Stimulated activated CD8-positive, alpha-beta memory T cell treated with anti-CD3 and anti-CD28 coated beads, Interleukin-7, amount 100 ng/mL, for 24 hours (primary cell): ENCODE results near the gene BRD3OS.
"Not testable (repeated sequence)": the region's sequence is repeated elsewhere in the genome, so short reads cannot be mapped to it uniquely, and the experiment has no call there.

Experiments used
- DNase-seq: peaks from one replicate; pipeline ENCODE4 v3.0.0-alpha.2; 2020; ENCODE audit warnings: low read depth

The BRD3OS gene

DNA sequence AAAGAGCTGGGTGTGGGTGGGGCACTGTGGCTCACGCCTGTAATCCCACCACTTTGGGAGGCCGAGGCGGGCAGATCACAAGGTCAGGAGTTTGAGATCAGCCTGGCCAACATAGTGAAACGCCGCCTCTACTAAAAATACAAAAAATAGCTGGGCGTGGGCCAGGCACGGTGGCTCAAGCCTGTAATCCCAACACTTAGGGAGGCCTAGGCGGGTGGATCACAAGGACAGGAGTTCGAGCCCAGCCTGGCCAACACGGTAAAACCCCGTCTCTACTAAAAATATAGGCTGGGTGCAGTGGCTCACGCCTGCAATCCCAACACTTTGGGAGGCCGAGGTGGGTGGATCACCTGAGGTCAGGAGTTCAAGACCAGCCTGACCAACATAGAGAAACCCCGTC is 36.5 kb upstream of the BRD3OS start:
- DNase-seq = not testable (repeated sequence)

DNA sequence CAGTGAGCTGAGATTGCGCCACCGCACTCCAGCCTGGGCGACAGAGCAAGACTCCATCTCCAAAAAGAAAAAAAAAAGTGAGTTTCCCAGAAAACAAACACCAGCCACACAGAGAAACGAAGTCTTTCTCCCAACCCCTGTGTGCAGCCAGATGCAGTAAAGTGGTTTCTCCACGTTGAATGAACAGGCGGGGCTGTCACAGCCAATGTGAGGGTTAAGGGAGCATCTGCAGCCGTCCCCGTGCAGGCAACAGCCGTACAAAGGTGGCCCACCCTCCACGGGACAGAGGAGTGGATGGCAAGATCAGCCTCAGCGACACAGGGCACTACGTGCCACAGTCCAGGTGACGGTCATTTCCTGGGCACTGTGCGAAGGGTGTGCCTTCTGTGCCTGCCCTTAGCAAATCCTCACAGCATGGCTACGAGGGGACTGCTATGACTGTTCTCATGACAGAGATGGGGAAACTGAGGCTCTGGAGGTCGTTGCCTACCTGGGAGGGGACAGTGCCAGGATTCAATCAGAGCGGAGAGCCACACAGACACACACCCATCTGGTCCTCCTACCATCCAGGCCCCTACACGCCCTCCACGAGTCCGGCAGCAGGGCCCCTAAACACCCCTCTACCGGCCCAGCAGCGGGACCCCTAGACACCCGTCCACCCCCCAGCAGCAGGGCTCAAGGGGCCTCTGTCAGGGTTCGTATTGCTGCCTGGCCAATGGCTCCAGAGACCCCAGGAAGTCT is 35.5 kb upstream of the BRD3OS start:
- DNase-seq = no peak

DNA sequence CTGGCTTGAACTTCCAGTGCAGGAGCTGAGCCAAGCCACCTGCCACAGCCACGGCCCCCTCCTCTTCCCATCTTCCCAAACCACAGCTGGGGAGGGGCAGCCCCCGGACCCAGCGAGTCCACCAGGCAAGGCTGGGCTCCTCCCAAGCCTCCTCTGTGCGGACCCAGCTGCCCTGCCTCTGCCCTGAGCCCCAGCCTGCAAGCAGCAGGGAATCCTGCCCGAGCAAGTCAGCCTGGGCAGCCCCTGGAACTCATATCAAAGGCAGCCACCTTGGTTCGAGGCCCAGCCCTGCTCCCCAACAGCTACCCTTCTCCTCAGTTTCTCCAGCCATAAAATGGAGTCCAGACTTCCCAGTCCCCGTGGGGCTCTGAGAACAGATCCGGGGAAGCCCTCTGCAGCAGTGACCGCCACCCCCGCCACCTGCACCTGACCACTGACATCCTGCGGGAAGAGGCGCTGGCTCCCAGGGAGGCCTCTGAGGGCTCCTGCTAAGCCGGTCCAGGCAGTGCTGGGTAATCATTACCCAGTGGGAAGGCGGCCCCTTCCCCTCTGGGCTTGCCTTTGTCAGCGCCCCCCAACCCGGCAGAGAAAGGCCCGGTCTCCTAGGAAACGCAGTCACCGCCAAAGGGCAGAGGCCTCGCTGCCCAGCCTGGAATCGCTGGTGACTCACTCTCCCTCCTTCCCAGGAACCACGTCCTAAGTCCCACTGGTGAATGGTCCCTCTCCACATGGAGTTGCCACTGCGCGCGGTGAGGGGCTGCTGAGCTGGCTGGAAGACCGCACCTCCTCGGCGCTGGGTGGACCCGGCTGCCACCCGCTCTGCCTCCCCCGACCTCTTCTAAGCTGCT is 34.7 kb upstream of the BRD3OS start:
- no peak for DNase-seq

DNA sequence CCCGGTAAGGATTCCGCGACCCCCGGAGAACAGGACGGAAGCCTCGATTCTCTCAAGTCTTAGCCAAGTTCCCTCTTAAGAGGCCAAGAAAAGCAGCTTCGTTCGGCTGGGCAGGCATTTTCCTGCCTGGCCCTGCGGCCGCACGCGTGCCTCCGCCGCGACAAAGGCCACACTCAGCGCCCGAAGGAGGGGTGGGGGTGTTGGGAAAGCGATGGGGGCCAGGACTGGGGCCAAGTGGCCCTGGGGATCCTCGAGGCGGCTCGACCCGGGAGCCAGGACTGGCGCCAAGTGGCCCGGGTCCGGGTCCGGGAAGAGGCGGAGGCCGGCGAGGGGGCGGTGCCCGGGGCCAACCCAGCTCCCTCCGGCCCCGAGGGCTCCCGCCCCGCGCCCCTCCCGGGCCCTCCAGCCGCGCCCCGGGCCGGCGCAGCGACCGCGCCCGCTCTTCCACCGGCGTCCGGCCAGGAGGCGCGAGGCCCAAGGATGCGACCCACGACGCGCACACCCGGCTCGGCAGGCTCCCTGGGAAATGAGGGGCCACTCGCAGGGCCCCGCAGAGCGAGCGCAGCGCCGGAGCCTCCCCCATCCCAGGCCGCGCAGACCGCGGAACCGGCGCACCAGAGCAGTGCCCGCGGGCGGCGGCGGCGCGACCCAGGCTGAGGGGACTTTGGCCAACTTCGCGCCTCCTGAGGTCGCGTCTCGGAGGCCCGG is 33.9 kb upstream of the BRD3OS start:
- no peak for DNase-seq

DNA sequence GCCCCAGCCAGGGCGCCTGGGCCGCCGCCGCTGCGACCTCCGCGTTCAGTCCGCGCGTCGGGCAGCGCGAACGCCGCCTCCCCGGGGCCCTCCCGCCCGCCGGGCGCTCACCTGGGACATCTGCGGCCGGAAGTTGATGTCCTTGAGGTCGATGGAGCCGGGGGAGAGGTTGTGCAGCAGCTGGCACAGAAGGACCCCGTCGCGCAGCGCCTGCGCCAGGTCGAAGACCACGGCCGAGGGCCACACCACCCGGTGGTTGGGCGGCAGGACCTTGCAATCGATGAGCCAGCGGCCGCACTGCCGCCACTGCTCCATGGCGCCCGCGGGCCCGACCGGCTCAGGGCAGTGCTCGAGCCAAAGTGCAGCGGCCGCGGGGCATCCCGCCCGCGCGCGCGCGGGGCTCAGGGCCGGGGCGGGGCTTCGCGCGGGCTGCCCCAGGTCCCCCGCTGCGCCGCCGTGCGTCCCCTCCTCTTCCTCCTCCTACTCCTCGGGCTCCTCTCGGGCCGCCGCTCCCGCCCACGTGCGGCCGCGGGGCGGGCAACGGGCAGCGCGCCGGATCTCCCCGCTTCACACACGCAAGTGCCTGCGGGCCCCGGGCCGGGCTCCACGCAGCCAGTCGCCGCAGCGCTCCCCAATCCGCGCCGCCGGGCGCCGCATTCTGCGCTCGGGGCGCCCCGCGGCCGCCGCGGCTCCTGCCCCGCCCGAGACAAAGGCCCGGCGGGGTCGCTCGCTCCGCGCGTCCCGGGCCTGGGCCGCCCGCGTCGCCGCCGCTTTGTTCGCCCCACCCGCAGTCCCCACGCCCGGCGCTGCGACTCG is 33.1 kb upstream of the BRD3OS start, which contains the start of gene VAV2:
VAV2 (minus strand) TSS at position 361 of the 816 bp plus-strand sequence; CDS start at position 315, 46 bp downstream.
- no peak for DNase-seq

DNA sequence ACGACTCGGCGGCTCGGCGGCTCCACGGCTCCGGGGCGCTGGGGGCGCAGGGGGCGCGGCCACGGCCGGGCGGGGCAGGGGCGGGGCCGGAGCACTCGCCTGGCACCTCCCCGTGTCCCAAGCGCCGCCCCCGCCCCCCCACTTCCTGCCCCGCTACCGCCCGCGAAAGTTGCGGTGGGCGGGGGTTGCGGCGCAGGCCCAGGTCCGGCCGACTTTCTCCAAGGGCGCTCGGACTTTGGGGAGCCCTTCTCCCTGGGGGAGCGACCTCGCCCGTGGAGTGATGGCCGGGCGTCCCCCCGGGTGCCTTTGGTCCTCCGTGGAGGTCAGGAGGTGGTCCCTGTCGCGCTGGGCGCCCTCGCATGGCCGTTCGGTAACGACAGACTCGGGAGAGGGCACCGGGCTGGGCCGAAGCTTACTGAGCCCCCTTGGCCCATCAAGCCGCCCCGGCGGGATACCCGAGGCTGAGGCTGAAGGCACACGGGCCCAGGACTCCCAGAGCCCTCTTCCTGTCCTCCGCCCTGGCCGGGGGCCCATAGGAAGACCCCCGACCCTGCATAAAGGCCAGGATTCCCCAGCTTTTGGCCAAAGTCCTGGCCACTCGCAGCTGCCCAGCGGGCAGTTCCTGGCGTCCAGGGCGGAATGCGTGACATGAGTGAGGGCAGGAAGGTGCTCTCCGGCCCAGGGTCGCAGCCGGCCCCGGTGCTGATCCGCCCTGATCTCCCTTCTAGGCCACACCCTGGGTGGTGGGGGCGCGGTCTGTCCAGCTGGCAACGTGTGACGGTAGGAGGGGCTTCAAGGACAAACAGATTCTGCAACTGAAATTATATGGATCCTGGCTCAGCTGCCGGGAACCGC is 32.3 kb upstream of the BRD3OS start:
- DNase-seq = peak; percentile 42

DNA sequence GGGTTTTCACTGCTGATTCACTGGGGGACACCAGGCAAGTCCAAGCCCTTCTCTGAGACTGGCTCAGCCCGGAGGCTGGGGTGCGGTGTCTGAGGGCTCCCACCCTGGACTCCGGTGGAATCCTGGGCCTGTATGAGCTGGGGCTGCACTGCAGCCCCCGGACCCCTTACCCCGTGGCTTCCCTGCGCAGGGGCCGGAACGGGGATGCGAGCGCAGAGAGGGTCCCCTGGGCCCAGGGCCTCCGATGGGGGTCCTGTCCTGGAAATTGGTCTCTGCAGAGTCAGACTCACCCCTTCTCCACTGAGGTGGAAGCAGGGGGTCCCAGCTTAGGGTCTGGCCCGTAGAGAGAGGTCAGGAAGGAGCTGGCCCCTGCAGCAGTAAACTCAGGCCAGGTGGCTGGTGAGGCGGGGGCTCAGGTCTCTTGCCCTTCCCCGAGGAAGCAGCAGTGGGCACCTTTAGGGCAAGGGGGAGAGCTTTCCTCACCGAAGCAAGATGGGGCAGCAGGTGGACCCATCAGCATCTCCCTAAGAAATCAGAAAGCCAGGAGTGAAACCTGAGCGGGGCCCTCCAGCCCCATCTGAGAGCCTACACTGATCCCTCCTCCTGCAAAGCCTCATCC is 31.5 kb upstream of the BRD3OS start:
- no peak for DNase-seq

DNA sequence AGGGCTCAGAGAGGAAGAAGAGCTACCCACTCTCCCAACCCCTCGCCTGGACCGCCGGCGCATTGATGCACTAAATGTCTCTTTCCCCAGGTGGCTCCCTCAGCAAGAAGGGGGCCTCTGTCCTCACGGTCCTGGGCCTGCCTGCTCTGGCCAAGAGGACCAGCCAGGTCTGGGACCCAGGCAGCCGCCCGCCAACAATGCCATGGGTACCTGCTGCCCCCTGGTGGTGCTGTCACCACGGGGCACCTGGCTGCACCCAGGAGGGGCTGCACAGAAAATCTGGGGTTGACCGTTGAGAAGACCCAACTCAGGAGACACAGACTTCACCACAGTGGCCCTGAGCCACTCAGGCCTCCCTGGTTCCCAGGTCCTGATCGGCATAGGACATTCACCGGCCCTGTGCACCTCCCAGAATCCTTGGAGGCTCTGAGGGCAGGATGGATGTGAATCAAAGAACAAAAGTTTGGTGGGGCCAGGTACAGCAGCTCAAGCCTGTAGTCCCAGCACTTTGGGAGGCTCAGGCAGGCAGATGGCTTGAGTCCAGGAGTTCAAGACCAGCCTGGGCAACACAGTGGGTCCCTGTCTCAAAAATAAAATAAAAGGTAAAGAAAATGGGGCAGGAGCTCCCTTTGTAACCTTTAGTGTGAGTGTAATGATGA is 30.8 kb upstream of the BRD3OS start:
- DNase-seq = peak; percentile 64

DNA sequence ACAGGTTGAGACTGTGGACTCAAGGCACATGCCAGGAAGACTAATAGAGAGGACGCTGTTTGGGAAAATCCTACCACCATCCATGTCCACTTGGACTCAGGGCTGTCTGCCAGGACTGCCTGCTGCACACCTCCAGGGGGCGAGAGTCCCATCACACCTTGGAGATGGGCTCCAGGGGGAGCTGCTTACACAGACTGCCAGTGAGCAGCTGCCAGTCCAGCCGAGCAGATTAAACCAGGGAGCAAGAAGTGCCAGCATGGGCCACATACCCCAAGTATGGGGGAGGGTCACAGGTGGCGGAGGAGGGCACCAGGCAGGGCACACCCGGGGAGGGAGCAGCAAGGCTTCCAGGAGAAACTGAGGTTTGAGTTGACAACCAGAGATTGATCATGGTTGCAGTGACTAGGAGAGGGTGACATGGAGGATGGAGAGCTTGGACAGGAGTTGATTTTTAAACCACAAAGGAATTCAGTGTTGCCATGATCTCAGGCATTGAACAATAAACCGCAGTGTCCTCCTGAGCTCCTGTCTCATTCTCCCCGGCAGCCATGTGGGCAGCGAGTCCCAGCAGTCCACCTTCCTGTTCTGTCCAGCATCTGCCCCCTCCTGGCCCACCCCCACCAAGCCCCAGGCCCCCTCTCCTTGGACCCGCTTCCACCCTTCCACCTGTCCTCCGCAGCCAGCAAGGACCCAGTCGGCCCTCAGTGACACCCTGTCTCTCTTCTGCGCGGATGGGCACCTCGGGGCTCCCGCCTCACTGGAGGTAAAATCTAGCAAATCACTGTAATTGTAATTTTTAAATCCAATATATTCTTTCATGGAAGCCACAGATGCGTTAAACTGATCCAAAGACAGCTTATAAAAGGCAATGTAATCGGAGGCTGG is 30.0 kb upstream of the BRD3OS start:
- DNase-seq = no peak

DNA sequence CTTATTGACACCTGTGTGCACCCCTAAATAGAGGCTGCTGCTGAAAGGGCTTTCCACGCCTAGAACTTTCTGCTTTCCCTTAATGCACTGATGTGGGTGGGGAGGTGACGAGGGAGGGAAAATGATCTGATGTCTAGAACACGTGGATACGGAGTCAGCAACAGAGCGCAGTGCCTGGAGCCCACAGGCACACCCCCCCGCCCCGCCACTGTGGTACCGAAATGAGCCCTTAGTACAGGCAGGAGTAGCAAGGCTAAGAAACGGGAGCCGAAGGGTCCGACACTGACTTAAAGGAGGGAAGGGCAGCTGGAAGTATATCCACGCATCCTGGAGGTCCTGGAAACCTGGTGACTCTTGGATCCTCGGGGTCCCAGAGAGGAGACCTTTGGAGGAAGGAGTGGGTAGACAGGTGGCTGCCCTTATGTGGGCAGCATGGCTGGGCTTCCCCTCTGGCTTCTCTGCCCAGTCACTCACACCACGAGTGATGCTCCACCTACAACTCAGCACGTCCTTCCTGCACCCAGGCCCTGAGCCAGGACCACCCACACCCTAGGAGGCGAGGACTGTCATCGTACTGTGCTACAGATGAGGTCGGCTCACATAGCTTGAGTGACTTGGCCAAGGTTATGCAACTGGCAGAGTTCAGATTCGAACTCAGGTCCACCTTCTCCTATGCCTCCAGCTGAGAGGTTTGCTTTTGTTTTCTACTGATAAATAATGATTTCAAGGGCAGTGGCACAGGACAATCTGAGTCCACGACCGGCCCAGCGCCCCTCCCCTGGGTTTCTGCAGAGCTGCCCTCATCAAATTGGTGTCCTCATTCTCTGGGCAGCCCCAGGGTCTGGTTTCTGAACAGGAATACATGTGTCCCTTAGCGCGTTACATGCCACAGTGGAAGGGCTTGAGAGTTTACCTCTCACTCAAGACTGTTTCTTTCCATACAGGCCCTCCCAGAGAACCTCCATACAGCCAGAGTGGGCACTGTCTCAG is 28.5 kb upstream of the BRD3OS start:
- DNase-seq = no peak

DNA sequence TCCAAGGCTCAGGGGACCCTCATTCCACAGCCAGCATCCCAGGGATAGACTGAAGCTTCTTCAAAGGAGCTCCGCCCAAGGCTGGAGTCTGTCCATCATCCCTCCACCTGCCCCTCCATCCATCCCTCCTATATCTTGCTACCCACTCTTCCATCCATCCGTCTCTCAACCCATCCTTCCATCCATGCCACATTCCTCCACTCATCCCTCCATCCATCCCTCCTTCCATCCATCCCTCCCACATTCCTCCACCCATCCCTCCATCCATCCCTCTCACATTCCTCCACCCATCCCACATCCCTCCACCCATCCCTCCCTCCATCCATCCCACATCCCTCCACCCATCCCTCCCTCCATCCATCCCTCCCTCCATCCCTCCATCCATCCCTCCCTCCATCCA is 27.7 kb upstream of the BRD3OS start:
- no peak for DNase-seq

DNA sequence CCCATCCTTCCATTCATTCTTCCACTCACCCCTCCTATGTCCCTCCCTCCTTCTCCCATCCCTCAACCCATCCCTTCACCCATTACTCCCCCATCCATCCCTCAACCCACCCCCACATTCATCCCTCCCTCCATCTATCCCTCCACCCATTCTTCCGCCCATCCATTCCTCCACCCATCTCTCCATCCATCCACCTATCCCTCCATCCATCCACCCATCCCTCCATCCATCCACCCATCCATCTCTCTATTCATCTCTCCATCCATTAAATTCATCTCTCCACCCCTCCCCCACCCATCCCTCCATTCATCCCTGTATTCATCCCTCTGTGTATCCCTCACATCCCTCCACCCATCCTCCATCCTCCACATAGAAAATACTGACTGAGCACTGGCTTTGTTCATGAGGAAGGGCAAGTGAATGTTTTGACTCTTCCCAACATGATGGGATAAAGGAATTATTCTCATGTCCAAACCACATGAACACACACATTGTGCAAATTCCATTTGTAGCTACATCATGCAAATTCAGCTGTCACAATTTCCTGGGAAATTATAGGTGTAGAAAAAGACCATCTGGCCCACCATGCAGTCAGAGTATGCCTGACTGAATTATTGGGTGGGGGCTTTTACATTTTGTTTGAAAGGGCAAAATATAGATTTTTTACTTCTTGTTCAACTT is 26.2 kb upstream of the BRD3OS start:
- no peak for DNase-seq

DNA sequence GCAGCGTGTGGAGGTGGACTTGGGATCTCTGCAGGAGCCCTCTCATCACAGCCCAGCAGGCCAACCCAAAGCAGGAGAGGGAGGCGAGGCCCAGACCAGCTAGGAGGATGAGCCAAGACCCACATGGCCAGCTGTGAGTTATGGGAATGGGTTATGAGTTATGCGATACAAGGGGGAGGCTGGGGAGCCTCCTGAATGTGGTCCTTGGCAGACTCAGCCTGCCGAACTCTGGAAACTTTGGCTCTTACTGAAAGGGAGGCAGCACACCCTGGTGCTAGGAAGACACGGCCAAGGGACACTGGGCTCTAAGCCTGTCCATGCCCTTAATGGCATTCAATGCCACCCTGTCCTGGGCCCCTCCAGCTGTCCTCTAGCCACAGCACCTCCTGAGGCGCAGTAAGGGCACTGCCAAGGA is 25.4 kb upstream of the BRD3OS start:
- DNase-seq = no peak

DNA sequence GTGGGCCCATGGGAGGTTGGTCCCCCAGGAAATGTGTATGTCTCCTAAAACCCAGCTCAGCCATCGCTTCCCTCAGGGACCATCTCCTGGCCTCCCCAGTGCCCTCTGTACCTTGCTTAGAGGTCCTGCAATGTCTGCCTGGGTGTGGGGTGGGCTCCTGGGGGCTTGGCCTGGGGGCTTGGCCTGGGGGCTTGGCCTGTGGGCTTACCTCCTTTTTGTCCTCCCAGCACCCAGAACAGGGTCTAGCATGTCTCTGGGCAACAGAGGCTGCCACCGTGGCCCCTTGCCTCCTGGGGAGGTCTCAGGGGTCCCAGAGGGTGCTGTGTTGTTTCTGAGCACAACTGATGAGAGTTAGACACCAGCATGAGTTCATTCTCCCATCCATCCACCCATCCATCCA is 22.5 kb upstream of the BRD3OS start:
- DNase-seq = no peak

DNA sequence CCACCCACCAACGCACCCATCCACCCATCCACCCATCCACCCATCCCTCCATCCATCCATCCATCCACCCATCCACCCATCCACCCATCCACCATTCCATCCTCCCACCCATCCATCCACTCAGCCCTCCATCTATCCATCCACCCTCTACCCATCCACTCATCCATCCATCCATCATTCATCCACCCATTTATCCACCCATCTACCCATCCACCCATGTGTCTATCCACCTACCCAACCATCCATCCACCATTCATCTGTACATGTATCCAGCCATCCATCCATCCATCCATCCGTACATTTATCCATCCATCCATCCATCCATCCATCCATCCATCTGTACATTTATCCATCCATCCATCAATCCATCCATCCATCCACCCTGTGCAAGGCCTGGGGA is 22.0 kb upstream of the BRD3OS start:
- DNase-seq = no peak

DNA sequence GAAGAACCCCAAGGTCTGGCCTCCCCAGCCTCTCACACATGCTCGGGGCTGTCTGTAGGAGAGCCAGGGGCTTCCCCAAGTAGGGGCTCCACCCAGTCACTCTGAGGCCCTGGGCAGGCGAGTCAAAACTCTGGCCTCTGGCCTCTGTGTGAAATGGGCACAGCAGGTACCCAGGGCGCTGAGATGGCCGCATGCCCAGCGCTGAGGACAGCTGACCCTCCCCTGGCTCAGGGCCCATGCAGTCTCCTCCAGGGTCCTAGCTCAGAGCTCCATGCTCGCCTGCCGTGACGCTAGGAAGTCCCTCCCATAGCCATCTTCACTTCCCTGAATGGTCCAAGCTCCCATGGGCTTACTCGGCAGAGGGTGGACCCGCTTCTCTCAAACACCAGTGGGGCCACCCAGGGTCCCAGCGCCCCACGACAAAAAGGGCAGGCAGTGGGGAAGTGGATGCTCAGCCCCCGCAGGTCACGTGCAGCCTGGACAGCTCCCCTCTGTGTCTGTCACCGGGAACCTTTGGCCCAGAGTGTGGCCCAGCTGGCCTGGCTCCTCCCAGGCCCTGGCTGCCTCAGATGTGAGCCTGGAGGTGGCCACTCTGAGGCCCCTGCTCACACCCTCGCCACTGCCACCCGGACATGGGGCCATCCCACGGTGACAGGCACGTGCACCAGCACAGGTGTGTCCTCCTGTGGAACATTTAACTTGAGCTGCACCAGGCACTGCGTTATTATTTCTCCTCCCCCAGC is 21.0 kb upstream of the BRD3OS start:
- no peak for DNase-seq
